GM18511 (cell line): Measurements from ENCODE around the gene ADGRL3.
"Not testable (repeated sequence)": the region's sequence is repeated elsewhere in the genome, so short reads cannot be mapped to it uniquely, and the experiment has no call there.

ENCODE experiments used
- ATAC-seq: cut with Tn5 transposase; IDR thresholded peaks from one replicate; pipeline ENCODE4 v1.9.1; 2021; ENCODE audit warnings: mild to moderate bottlenecking, moderate library complexity; ENCODE audit not compliant: unreplicated experiment

The ADGRL3 gene

GRCh38 chr4:61468024-61468720, 268.0 kb downstream of the ADGRL3 start:
- ATAC-seq, result no peak

- no peak for ATAC-seq
These were observed 273.2 kb downstream of the ADGRL3 start for GRCh38 chr4:61473306-61473705.

- no peak for ATAC-seq
These were observed 278.2 kb downstream of the ADGRL3 start for GRCh38 chr4:61478340-61478739.

GRCh38 chr4:61485056-61485455, 284.9 kb downstream of the ADGRL3 start:
- no peak for ATAC-seq

GRCh38 chr4:61489927-61490326, 289.8 kb downstream of the ADGRL3 start:
- no peak for ATAC-seq

GRCh38 chr4:61493041-61493440, 292.9 kb downstream of the ADGRL3 start:
- ATAC-seq, result no peak

GRCh38 chr4:61493470-61493869, 293.3 kb downstream of the ADGRL3 start:
- ATAC-seq, result no peak

- no peak for ATAC-seq
These were observed 300.8 kb downstream of the ADGRL3 start for GRCh38 chr4:61500883-61501282.

- ATAC-seq, result no peak
These were observed 301.7 kb downstream of the ADGRL3 start for GRCh38 chr4:61501812-61502211.

GRCh38 chr4:61505773-61506685, 305.9 kb downstream of the ADGRL3 start:
- no peak for ATAC-seq

GRCh38 chr4:61507091-61507490, 307.0 kb downstream of the ADGRL3 start:
- ATAC-seq, result no peak

GRCh38 chr4:61509721-61510241, 309.7 kb downstream of the ADGRL3 start:
- ATAC-seq, result not testable (repeated sequence)

GRCh38 chr4:61511716-61512488, 311.8 kb downstream of the ADGRL3 start:
- no peak for ATAC-seq

GRCh38 chr4:61514991-61515390, 314.9 kb downstream of the ADGRL3 start:
- no peak for ATAC-seq

- ATAC-seq, result no peak
These were observed 317.0 kb downstream of the ADGRL3 start for GRCh38 chr4:61517144-61517543.

- no peak for ATAC-seq
These were observed 320.0 kb downstream of the ADGRL3 start for GRCh38 chr4:61520166-61520565.

GRCh38 chr4:61520681-61521160, 320.6 kb downstream of the ADGRL3 start:
- ATAC-seq, result no peak

- ATAC-seq, result no peak
These were observed 321.3 kb downstream of the ADGRL3 start for GRCh38 chr4:61521451-61521850.

GRCh38 chr4:61522312-61522711, 322.2 kb downstream of the ADGRL3 start:
- ATAC-seq, result no peak

GRCh38 chr4:61527888-61528287, 327.8 kb downstream of the ADGRL3 start:
- no peak for ATAC-seq

GRCh38 chr4:61528595-61528994, 328.5 kb downstream of the ADGRL3 start:
- ATAC-seq, result no peak
